GM12872 (cell line): ENCODE measurements around the gene SH2B2.

ENCODE experiments used
- CTCF ChIP-seq: IDR thresholded peaks from 3 replicates; pipeline ENCODE4 v1.5.1; 2011; ENCODE audit warnings: low read depth, mild to moderate bottlenecking, low read length, moderate library complexity; ENCODE audit not compliant: insufficient read depth

Gene SH2B2

GRCh38 chr7:102275123-102275703 lies 11.5 kb upstream of the SH2B2 start:
- TF ChIP-seq CTCF, result no peak

GRCh38 chr7:102277901-102278300 lies 8.8 kb upstream of the SH2B2 start:
- TF ChIP-seq CTCF, result no peak

GRCh38 chr7:102279537-102280400 lies 6.9 kb upstream of the SH2B2 start:
- TF ChIP-seq CTCF, result peak; percentile 94

- no peak for TF ChIP-seq CTCF
These were observed 6.1 kb upstream of the SH2B2 start for GRCh38 chr7:102280521-102280920.

- TF ChIP-seq CTCF, result no peak
These were observed 4.9 kb upstream of the SH2B2 start for GRCh38 chr7:102281785-102282184.

GRCh38 chr7:102282465-102283362 lies 4.0 kb upstream of the SH2B2 start:
- no peak for TF ChIP-seq CTCF
